ENCODE results near the gene SUMF2. TPM values are rescaled to one million over a fixed set of nuclear protein-coding genes. Genes with fewer than 3 reads are reported as not detected.

Gene SUMF2

GRCh38 chr7:56127241-56127975, 63.3 kb downstream of the SUMF2 start:
- Histone ChIP-seq H4K91ac (ENCODE audit: low read length) (no peak overlapping the region), H2BK12ac (ENCODE audit: low read length in 2 of 2) (no peak overlapping the region), H3K27me3 (ENCODE audit: control insufficient read depth in 1 of 2, insufficient read depth in 1 of 2, low read length in 2 of 2) (no peaks in the 10 kb centered on the region), H2BK120ac (ENCODE audit: low read depth, low read length) (no peak overlapping the region), H3K9me3 (ENCODE audit: control insufficient read depth, low read length) (no peaks in the 10 kb centered on the region), H3K23ac (ENCODE audit: low read length in 2 of 2) (no peak overlapping the region), H4K8ac (ENCODE audit: low read length) (no peak overlapping the region), H2BK5ac (ENCODE audit: low read depth, low read length, poor library complexity, severe bottlenecking) (no peak overlapping the region), H2BK15ac (ENCODE audit: low read depth, poor library complexity, severe bottlenecking) (no peak overlapping the region), H3K36me3 (ENCODE audit: control insufficient read depth in 1 of 2, insufficient read depth in 2 of 2, low read depth in 1 of 2, low read length in 2 of 2) (no peaks in the 10 kb centered on the region), H3K79me1 (replicated peaks; ENCODE audit: low read length, poor library complexity, severe bottlenecking) (no peaks in the 10 kb centered on the region), H3K4me1 (ENCODE audit: control insufficient read depth, insufficient read depth, low read depth, low read length) (no peaks in the 10 kb centered on the region), H2AFZ (ENCODE audit: low read depth, low read length) (no peak overlapping the region), H3K4ac (ENCODE audit: low read depth in 1 of 2, low read length in 2 of 2) (no peak overlapping the region), H3K18ac (ENCODE audit: low read depth in 1 of 2, low read length in 2 of 2) (no peak overlapping the region), H3K4me3 (ENCODE audit: insufficient read depth in 1 of 2, low read depth in 1 of 2, low read length in 2 of 2) (no peak overlapping the region), H3K27ac (ENCODE audit: low read length, poor library complexity, severe bottlenecking) (no peak overlapping the region), H2AK5ac (ENCODE audit: low read length, severe bottlenecking) (no peak overlapping the region), H3K9ac (ENCODE audit: low read length) (no peak overlapping the region), H3K14ac (ENCODE audit: low read length in 2 of 2) (no peak overlapping the region), H3K4me2 (ENCODE audit: low read length, poor library complexity, severe bottlenecking) (no peak overlapping the region)
- 58% methylated on average over 4 of the region's 7 CpGs for WGBS
- no peak for DNase-seq

Small RNA genes within 50 kb of the gene (small RNA-seq; reads per million reads assigned to genes)
- gene SNORA15 (ENCODE audit: low read depth) (not detected), gene SNORA22B (ENCODE audit: low read depth) (not detected)

All from mesenchymal stem cell (in vitro differentiated cells and primary cell).